ENCODE data around the gene RBM44.
A peak's percentile ranks its signal among the peaks of the same experiment; 100 is the strongest.
"Not testable (repeated sequence)": the region's sequence is repeated elsewhere in the genome, so short reads cannot be mapped to it uniquely, and the experiment has no call there.

RBM44 gene

GRCh38 chr2:237772513-237772912, 26.1 kb upstream of the RBM44 start:
- no peak overlapping the region for H3K4me3 Mint-ChIP-seq
- DNase-seq = no peak
- H3K4me1 Mint-ChIP-seq = no peaks in the 10 kb centered on the region
- no peak for TF ChIP-seq CTCF (IDR thresholded peaks at IDR 0.05)
- H3K27me3 Mint-ChIP-seq (ENCODE audit: low read depth, poor library complexity) = no peaks in the 10 kb centered on the region
- peaks cover 5% of the 10 kb centered on the region for H3K9me3 Mint-ChIP-seq
- H3K27ac Mint-ChIP-seq = no peak overlapping the region
- H3K36me3 Mint-ChIP-seq (ENCODE audit: low read depth) = peaks cover 40% of the 10 kb centered on the region

- Mint-ChIP-seq H3K27me3 (ENCODE audit: low read depth, poor library complexity) (no peaks in the 10 kb centered on the region), H3K4me1 (no peaks in the 10 kb centered on the region), H3K4me3 (no peak overlapping the region), H3K9me3 (peaks cover 15% of the 10 kb centered on the region), H3K36me3 (ENCODE audit: low read depth) (peaks cover 52% of the 10 kb centered on the region), H3K27ac (no peak overlapping the region)
- TF ChIP-seq CTCF (IDR thresholded peaks at IDR 0.05) = no peak
- no peak for DNase-seq
Observed at GRCh38 chr2:237773826-237774225, 24.8 kb upstream of the RBM44 start.

- no peak overlapping the region for H3K27ac Mint-ChIP-seq
- H3K27me3 Mint-ChIP-seq (ENCODE audit: low read depth, poor library complexity) = no peaks in the 10 kb centered on the region
- peak; percentile 70 for TF ChIP-seq CTCF (IDR thresholded peaks at IDR 0.05)
- DNase-seq = peak; percentile 55
- H3K4me3 Mint-ChIP-seq = no peak overlapping the region
- H3K4me1 Mint-ChIP-seq = no peaks in the 10 kb centered on the region
- peaks cover 61% of the 10 kb centered on the region for H3K36me3 Mint-ChIP-seq (ENCODE audit: low read depth)
- peaks cover 15% of the 10 kb centered on the region for H3K9me3 Mint-ChIP-seq
Observed at GRCh38 chr2:237774811-237775553, 23.6 kb upstream of the RBM44 start.

GRCh38 chr2:237779521-237779920, 19.1 kb upstream of the RBM44 start:
- peak overlapping the region; percentile 5 for H3K27ac Mint-ChIP-seq
- no peak for TF ChIP-seq CTCF (IDR thresholded peaks at IDR 0.05)
- H3K4me3 Mint-ChIP-seq = no peak overlapping the region
- peaks cover 77% of the 10 kb centered on the region for H3K36me3 Mint-ChIP-seq (ENCODE audit: low read depth)
- H3K4me1 Mint-ChIP-seq = no peaks in the 10 kb centered on the region
- no peaks in the 10 kb centered on the region for H3K27me3 Mint-ChIP-seq (ENCODE audit: low read depth, poor library complexity)
- H3K9me3 Mint-ChIP-seq = peaks cover 21% of the 10 kb centered on the region
- DNase-seq = no peak

- no peak overlapping the region for H3K27ac Mint-ChIP-seq
- no peak overlapping the region for H3K4me3 Mint-ChIP-seq
- H3K4me1 Mint-ChIP-seq = no peaks in the 10 kb centered on the region
- no peak for TF ChIP-seq CTCF (IDR thresholded peaks at IDR 0.05)
- DNase-seq = no peak
- no peaks in the 10 kb centered on the region for H3K27me3 Mint-ChIP-seq (ENCODE audit: low read depth, poor library complexity)
- peaks cover 39% of the 10 kb centered on the region for H3K9me3 Mint-ChIP-seq
- H3K36me3 Mint-ChIP-seq (ENCODE audit: low read depth) = peaks cover 77% of the 10 kb centered on the region
Observed at GRCh38 chr2:237782181-237782580, 16.4 kb upstream of the RBM44 start.

- H3K4me3 Mint-ChIP-seq; DNase-seq; H3K4me1 Mint-ChIP-seq; H3K27ac Mint-ChIP-seq; H3K27me3 Mint-ChIP-seq (ENCODE audit: low read depth, poor library complexity): not testable (repeated sequence)
- Mint-ChIP-seq H3K36me3 (ENCODE audit: low read depth) (peaks cover 69% of the 10 kb centered on the region), H3K9me3 (peaks cover 39% of the 10 kb centered on the region)
Observed at GRCh38 chr2:237783678-237784077, 14.9 kb upstream of the RBM44 start.

Measured in nephron progenitor cell (in vitro differentiated cells).